GM12873 (cell line): ENCODE results near the gene AFF4.

Experiments
- CTCF ChIP-seq: IDR thresholded peaks from 2 replicates; pipeline ENCODE4 v1.5.1; 2012; ENCODE audit warnings: low read depth, mild to moderate bottlenecking, moderate library complexity, low read length, control low read depth; ENCODE audit not compliant: insufficient read depth; ENCODE audit errors: missing control alignments

Gene AFF4

GRCh38 chr5:132866342-132867045 lies 96.9 kb downstream of the AFF4 start, which contains the start of the genes GDF9 and UQCRQ:
TSS of gene GDF9 (minus strand) at chr5:132866469. CDS start at chr5:132864533, 1,936 bp downstream.
TSS of gene UQCRQ (plus strand) at chr5:132866642. CDS start at chr5:132866882, 240 bp downstream.
- peak; percentile 9 for TF ChIP-seq CTCF

GRCh38 chr5:132865668-132866341 lies 97.6 kb downstream of the AFF4 start:
- no peak for TF ChIP-seq CTCF

- TF ChIP-seq CTCF: no peak
Observed at GRCh38 chr5:132860742-132861141, 102.7 kb downstream of the AFF4 start.

- no peak for TF ChIP-seq CTCF
Observed at GRCh38 chr5:132859889-132860437, 103.5 kb downstream of the AFF4 start.

GRCh38 chr5:132856011-132856410 lies 107.4 kb downstream of the AFF4 start:
- TF ChIP-seq CTCF: no peak

- TF ChIP-seq CTCF: no peak
Observed at GRCh38 chr5:132854301-132854700, 109.1 kb downstream of the AFF4 start.

GRCh38 chr5:132853790-132854189 lies 109.6 kb downstream of the AFF4 start:
- no peak for TF ChIP-seq CTCF
